ENCODE measurements around the gene ICAM5. TPM values are rescaled to one million over a fixed set of nuclear protein-coding genes. Genes with fewer than 3 reads are reported as not detected.

Gene ICAM5
- total RNA-seq, 1 experiment from 2014 or later = 0.31 TPM

DNA sequence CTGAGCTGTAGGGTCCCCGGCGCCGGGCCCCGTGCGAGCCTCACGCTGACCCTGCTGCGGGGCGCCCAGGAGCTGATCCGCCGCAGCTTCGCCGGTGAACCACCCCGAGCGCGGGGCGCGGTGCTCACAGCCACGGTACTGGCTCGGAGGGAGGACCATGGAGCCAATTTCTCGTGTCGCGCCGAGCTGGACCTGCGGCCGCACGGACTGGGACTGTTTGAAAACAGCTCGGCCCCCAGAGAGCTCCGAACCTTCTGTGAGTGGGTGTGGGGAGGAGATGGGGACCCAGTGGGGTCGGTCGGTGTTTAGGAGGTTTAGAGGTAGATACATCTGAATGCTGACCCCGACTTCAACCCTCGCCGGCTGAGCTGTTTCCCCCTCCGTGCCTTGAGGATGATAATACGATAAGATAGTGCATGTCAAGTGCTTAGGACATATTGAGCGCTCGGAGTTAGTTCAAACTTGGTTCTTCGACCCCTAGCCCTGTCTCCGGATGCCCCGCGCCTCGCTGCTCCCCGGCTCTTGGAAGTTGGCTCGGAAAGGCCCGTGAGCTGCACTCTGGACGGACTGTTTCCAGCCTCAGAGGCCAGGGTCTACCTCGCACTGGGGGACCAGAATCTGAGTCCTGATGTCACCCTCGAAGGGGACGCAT lies 1.9 kb downstream of the ICAM5 start:
- no peak for DNase-seq (ENCODE audit: low read depth)

- no peak for DNase-seq (ENCODE audit: low read depth)
These were observed 2.5 kb downstream of the ICAM5 start for GRCh38 chr19:10292206-10292788.

- DNase-seq (ENCODE audit: low read depth) = no peak
These were observed 3.3 kb downstream of the ICAM5 start for GRCh38 chr19:10292789-10293636.

DNA sequence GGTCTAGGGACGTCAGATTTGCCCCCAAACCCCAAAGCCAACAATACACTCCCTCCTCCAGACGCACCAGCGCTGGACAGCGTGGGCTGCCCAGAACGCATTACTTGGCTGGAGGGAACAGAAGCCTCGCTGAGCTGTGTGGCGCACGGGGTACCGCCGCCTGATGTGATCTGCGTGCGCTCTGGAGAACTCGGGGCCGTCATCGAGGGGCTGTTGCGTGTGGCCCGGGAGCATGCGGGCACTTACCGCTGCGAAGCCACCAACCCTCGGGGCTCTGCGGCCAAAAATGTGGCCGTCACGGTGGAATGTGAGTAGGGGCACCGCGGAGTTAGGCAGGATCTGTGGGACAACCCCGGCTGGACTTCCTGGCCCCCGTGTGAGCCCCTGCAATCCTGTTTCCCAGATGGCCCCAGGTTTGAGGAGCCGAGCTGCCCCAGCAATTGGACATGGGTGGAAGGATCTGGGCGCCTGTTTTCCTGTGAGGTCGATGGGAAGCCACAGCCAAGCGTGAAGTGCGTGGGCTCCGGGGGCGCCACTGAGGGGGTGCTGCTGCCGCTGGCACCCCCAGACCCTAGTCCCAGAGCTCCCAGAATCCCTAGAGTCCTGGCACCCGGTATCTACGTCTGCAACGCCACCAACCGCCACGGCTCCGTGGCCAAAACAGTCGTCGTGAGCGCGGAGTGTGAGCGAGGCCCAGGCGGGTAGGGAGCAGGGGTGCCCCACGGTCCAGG lies 4.0 kb downstream of the ICAM5 start:
- DNase-seq (ENCODE audit: low read depth) = no peak

DNA sequence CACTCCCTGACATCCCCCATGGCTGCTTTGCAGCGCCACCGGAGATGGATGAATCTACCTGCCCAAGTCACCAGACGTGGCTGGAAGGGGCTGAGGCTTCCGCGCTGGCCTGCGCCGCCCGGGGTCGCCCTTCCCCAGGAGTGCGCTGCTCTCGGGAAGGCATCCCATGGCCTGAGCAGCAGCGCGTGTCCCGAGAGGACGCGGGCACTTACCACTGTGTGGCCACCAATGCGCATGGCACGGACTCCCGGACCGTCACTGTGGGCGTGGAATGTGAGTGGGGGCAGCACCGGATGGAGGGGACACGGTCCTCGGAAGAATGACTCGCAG lies 4.6 kb downstream of the ICAM5 start:
- DNase-seq (ENCODE audit: low read depth) = no peak

DNA sequence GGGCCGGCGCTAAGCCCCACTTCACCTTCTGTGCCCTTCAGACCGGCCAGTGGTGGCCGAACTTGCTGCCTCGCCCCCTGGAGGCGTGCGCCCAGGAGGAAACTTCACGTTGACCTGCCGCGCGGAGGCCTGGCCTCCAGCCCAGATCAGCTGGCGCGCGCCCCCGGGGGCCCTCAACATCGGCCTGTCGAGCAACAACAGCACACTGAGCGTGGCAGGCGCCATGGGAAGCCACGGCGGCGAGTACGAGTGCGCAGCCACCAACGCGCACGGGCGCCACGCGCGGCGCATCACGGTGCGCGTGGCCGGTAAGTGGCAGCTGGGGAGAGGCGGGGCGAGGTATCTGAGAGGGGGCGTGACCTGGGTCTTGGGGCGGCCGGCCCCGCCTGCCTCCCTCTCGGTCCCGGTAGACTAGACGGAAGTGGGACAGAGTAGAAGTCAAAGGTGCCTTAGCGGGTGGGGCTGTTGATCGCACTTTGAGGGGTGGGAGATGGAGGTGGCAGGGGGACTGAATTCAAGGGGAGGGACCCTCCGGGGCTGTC lies 5.6 kb downstream of the ICAM5 start:
- DNase-seq (ENCODE audit: low read depth) = no peak

DNA sequence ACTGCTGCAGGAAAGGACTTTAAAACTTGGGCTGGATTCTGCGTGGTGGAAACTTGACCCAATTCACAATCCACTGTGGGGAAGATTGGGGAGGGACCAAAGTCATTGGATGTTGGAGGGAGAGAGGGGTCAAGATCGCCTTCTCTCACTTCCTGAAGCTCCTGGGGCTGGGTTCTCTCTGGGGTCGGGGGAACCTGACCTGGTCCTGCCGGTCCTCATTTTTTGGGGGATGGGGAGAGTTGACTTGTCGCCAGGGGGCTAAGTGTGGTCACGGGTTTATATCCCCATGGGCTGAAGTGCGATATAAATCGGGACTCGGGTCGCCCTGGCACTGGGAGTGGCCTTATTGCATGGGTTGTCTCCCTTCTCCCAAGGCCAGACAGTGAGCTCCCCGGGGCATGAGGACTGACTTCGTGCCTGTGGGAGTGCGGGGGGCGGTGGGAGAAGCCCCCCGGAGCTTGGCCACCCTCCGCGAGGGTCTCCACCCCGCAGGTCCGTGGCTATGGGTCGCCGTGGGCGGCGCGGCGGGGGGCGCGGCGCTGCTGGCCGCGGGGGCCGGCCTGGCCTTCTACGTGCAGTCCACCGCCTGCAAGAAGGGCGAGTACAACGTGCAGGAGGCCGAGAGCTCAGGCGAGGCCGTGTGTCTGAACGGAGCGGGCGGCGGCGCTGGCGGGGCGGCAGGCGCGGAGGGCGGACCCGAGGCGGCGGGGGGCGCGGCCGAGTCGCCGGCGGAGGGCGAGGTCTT lies 6.3 kb downstream of the ICAM5 start:
- DNase-seq (ENCODE audit: low read depth) = no peak

DNA sequence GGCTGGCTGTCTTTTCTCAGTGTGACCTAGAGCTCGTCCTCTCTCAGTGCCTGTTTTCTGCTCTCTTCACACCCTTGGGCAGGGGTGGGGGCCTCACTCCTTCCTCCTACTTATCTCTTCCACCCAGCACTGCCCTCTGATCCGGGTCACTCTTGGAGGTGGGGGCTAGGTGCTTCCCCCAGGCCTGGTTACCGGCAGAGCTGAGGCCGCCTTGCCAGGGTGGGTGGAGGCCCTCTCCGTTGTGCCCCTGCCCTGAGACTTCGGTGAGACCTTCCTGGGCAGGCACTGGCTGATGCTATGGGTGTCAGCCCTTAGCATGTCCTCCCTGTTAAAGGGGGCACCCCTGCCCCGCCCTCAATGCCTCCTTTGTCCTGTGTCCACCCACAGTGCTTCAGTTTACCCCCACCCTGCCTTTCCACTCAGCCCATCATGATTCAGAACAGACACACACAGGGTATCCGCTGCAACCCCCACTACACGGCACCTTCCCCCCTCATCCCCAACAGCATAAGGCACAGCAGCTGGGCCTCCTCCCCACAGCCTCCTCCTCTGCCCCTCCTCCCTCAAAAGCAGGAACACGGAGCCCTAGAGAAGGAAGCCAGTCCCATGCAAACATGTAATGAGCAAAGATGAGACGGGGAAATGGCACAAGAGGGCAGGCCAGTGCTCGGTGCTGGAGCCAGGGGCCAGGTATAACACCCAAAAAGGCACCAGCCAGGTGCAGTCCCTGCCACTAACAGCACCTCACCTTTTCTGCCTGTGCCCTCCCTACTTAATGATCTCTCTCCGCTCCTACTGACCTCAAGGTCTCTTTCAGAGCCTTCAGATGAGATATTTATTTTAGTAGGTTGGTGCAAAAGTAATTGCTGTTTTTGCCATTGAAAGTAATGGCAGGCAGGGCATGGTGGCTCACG lies 10.1 kb downstream of the ICAM5 start:
- no peak for DNase-seq (ENCODE audit: low read depth)

DNA sequence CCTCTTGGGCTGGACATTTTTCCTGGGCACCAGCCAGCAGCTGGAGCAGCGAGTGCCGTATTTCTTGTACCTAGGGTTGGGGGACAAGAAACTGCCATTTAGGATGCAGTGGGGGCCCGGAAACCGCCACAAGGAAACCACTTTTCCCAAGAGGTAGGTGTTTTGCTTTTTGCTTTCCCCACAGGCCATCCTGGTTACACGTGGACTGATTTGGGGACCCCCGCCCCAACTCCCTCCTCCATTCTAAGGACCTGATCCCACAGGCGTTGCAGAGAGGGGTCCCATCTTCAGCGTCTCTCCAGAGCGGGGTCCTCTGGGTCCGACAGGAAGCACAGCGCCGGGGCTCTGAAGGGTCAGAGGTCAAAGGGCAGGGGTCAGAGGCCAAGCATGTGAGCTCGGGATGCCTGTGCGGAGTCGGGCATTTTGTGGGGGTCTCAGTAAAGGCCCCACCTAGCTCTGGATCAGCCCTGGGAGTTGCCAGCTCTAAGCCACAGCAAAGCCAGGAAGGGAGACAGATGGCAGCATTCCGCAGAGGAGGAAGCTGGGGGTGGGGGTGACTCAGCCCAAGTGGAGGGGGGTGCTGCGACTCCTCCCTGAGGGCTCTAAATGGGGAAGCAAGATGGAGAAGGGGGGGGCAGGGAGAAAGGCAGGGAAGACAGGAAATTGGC lies 15.5 kb downstream of the ICAM5 start:
- DNase-seq (ENCODE audit: low read depth) = no peak

GRCh38 chr19:10306327-10306726 lies 16.6 kb downstream of the ICAM5 start:
- DNase-seq (ENCODE audit: low read depth) = no peak

- no peak for DNase-seq (ENCODE audit: low read depth)
These were observed 19.7 kb downstream of the ICAM5 start, which contains the start of gene ZGLP1 for GRCh38 chr19:10309423-10309822. ZGLP1 (minus strand) TSS chr19:10309815.

GRCh38 chr19:10315335-10316214 lies 25.8 kb downstream of the ICAM5 start, which contains the start of gene FDX2:
FDX2 (minus strand) TSS chr19:10316015; CDS start chr19:10315996, 19 bp downstream.
- DNase-seq (ENCODE audit: low read depth) = peak; percentile 56

DNA sequence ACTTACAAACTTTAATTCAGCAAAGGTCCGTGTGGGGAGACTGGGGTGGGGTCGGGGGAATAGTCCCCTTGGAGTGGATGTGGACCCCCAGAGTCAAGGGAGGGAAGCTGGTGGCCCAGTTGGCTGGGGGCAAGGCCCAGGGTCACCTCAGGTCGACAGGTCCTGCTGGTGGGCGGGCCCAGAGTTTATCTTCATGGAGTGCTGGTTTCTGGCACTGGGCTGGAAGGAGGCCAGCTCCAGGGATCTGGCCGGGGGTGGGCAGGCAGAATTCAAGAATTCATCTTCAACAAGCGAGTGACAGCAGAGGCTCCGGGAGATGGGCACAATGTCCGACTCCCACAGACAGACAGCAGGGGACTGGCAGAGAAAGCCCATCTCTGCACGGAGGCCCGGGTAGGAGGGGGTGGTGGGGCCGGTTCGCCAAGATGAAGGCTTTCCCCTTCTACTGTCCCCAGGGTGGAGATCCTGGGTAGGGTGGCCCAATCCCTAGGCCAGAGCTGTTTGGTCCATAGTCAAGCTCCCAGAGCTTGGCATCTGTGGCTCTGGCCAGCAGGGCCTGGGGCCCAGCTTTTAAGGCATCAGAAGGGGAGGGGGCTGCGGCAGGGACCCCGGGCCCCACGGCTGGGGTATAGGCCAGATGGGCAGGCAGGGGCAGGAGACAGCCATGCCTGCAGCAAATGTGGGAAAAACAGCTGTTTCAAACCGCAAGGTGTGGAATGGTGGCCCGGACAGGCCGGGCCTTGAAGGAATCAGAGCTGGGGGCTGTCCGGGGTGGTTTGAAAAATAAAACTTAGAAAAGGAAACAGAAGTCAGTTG lies 26.7 kb downstream of the ICAM5 start:
- no peak for DNase-seq (ENCODE audit: low read depth)

GRCh38 chr19:10317045-10317856 lies 27.5 kb downstream of the ICAM5 start:
- no peak for DNase-seq (ENCODE audit: low read depth)

GRCh38 chr19:10317857-10318462 lies 28.2 kb downstream of the ICAM5 start:
- no peak for DNase-seq (ENCODE audit: low read depth)

Measured in HT1080 (cell line).